K562 (cell line): ENCODE results near the gene KCTD19. TPM values are rescaled to one million over a fixed set of nuclear protein-coding genes. Genes with fewer than 3 reads are reported as not detected.

ENCODE experiments used
- ZBTB40 ChIP-seq, 2 experiments: fragments of 450-650 bp in 1 of 2; sonication (generic) in 1 of 2; formaldehyde crosslinking in 1 of 2; IDR thresholded peaks; 2 replicates each; pipeline versions ENCODE4 v1.7.1 to v1.9.0; 2016 to 2022; ENCODE audit warnings: inconsistent platforms in 1 of 2, mild to moderate bottlenecking in 1 of 2, missing genetic modification reagents in 1 of 2
- polyA plus RNA-seq, 8 experiments: library from polyadenylated mRNA; depleted of rRNA in 4 of 8; stranded (reverse) in 5 of 8; unstranded in 3 of 8; fragments of >200 nt; fragmentation: Nextera tagmentation in 2 of 8; fragmentation: Illumina TruSeq in 1 of 8; extraction: Ambion mirVana in 2 of 8; extraction: Trizol in 1 of 8; gene quantifications; 2 replicates each; pipeline versions ENCODE4 v1.2.1 to v1.2.3, GENCODE V29; 2011 to 2014; ENCODE audit warnings: inconsistent platforms in 1 of 8, missing spikeins in 1 of 8
- total RNA-seq, 7 experiments: library from RNA; depleted of rRNA in 6 of 7; stranded (reverse); fragments of >200 nt in 6 of 7; fragmentation: Illumina TruSeq in 2 of 7; extraction: Trizol in 2 of 7; gene quantifications; 2 replicates each; pipeline versions ENCODE4 v1.2.1 to v1.2.3, GENCODE V29; 2011 to 2021; ENCODE audit warnings: low replicate concordance in 1 of 7

The KCTD19 gene
- total and polyA plus RNA-seq, 9 of the 15 experiments (the other 6 are each of a cell fraction or from before 2014, with no cell fraction given): 0.03 to 0.91 (median 0.22) TPM; not detected in 2

GRCh38 chr16:67240506-67240905 lies 86.0 kb downstream of the KCTD19 start (continued):
- TF ChIP-seq ZBTB40 (IDR thresholded peaks at IDR 0.05) (no peak), ZBTB40 (CRISPR knock-in tag; IDR thresholded peaks at IDR 0.05) (no peak)

Other genes starting within 250 kb of the KCTD19 start
Only the 7 nearest of the 22 such genes appear.
- gene TMEM208, start 99.6 kb downstream of the KCTD19 start, total RNA-seq (2014; rRNA removed): 43.6 and 46.8 TPM in 2 replicates
- gene TMEM208, start 99.6 kb downstream of the KCTD19 start, total RNA-seq (2014; rRNA removed; fragmentation: Illumina TruSeq; extraction: Trizol): 25.2 and 31.8 TPM in 2 replicates
- gene TMEM208, start 99.6 kb downstream of the KCTD19 start, total RNA-seq (2015; rRNA removed; fragmentation: Illumina TruSeq; extraction: Trizol): 33.3 and 37.4 TPM in 2 replicates
- 46.5 and 54.3 TPM in 2 replicates for gene TMEM208, start 99.6 kb downstream of the KCTD19 start, total RNA-seq (2021)
- 55.8 and 67.8 TPM in 2 replicates for gene TMEM208, start 99.6 kb downstream of the KCTD19 start, polyA plus RNA-seq (2011; rRNA removed)
- 54.1 and 61.7 TPM in 2 replicates for gene TMEM208, start 99.6 kb downstream of the KCTD19 start, polyA plus RNA-seq (2014; fragmentation: Illumina TruSeq; extraction: Trizol)
- 100 to 1,000 TPM; 233 to 239 TPM for gene TMEM208, start 99.6 kb downstream of the KCTD19 start, polyA plus RNA-seq (2014; fragmentation: Nextera tagmentation; extraction: Ambion mirVana)
- 64.4 and 72.6 TPM in 2 replicates for gene TMEM208, start 99.6 kb downstream of the KCTD19 start, polyA plus RNA-seq (2014; rRNA removed)
- 47.9 and 57.6 TPM in 2 replicates for gene FHOD1, start 79.3 kb downstream of the KCTD19 start, total RNA-seq (2014; rRNA removed)
- 16.2 and 26.9 TPM in 2 replicates for gene FHOD1, start 79.3 kb downstream of the KCTD19 start, total RNA-seq (2014; rRNA removed; fragmentation: Illumina TruSeq; extraction: Trizol)
- gene FHOD1, start 79.3 kb downstream of the KCTD19 start, total RNA-seq (2015; rRNA removed; fragmentation: Illumina TruSeq; extraction: Trizol): 21.1 and 21.8 TPM in 2 replicates
- gene FHOD1, start 79.3 kb downstream of the KCTD19 start, total RNA-seq (2021): 113 and 126 TPM in 2 replicates
- 32.3 and 65.2 TPM in 2 replicates for gene FHOD1, start 79.3 kb downstream of the KCTD19 start, polyA plus RNA-seq (2011; rRNA removed)
- 48.2 and 49.9 TPM in 2 replicates for gene FHOD1, start 79.3 kb downstream of the KCTD19 start, polyA plus RNA-seq (2014; fragmentation: Illumina TruSeq; extraction: Trizol)
- gene FHOD1, start 79.3 kb downstream of the KCTD19 start, polyA plus RNA-seq (2014; fragmentation: Nextera tagmentation; extraction: Ambion mirVana): 10 to 100 TPM; 18.7 to 19.2 TPM
- gene FHOD1, start 79.3 kb downstream of the KCTD19 start, polyA plus RNA-seq (2014; rRNA removed): 63.0 and 63.7 TPM in 2 replicates
- gene SLC9A5, start 77.8 kb downstream of the KCTD19 start, total RNA-seq (2014; rRNA removed): 1.2 and 1.6 TPM in 2 replicates
- gene SLC9A5, start 77.8 kb downstream of the KCTD19 start, total RNA-seq (2014; rRNA removed; fragmentation: Illumina TruSeq; extraction: Trizol): 0.69 and 0.70 TPM in 2 replicates
- gene SLC9A5, start 77.8 kb downstream of the KCTD19 start, total RNA-seq (2015; rRNA removed; fragmentation: Illumina TruSeq; extraction: Trizol): 0.72 TPM in 2 replicates
- 2.5 and 3.1 TPM in 2 replicates for gene SLC9A5, start 77.8 kb downstream of the KCTD19 start, total RNA-seq (2021)
- 2.6 and 3.4 TPM in 2 replicates for gene SLC9A5, start 77.8 kb downstream of the KCTD19 start, polyA plus RNA-seq (2011; rRNA removed)
- 1.5 and 1.8 TPM in 2 replicates for gene SLC9A5, start 77.8 kb downstream of the KCTD19 start, polyA plus RNA-seq (2014; fragmentation: Illumina TruSeq; extraction: Trizol)
- under 1 TPM; 0.06 to 0.07 TPM for gene SLC9A5, start 77.8 kb downstream of the KCTD19 start, polyA plus RNA-seq (2014; fragmentation: Nextera tagmentation; extraction: Ambion mirVana)
- 2.7 and 2.8 TPM in 2 replicates for gene SLC9A5, start 77.8 kb downstream of the KCTD19 start, polyA plus RNA-seq (2014; rRNA removed)
- 25.2 and 30.8 TPM in 2 replicates for gene PLEKHG4, start 47.2 kb downstream of the KCTD19 start, total RNA-seq (2014; rRNA removed)
- 8.4 and 12.2 TPM in 2 replicates for gene PLEKHG4, start 47.2 kb downstream of the KCTD19 start, total RNA-seq (2014; rRNA removed; fragmentation: Illumina TruSeq; extraction: Trizol)
- 17.1 and 17.9 TPM in 2 replicates for gene PLEKHG4, start 47.2 kb downstream of the KCTD19 start, total RNA-seq (2015; rRNA removed; fragmentation: Illumina TruSeq; extraction: Trizol)
- gene PLEKHG4, start 47.2 kb downstream of the KCTD19 start, total RNA-seq (2021): 32.8 and 35.4 TPM in 2 replicates
- gene PLEKHG4, start 47.2 kb downstream of the KCTD19 start, polyA plus RNA-seq (2011; rRNA removed): 25.3 and 38.6 TPM in 2 replicates
- 14.9 and 23.8 TPM in 2 replicates for gene PLEKHG4, start 47.2 kb downstream of the KCTD19 start, polyA plus RNA-seq (2014; fragmentation: Illumina TruSeq; extraction: Trizol)
- gene PLEKHG4, start 47.2 kb downstream of the KCTD19 start, polyA plus RNA-seq (2014; fragmentation: Nextera tagmentation; extraction: Ambion mirVana): 1 to 10 TPM; 3.7 to 4.7 TPM
- 33.5 and 36.8 TPM in 2 replicates for gene PLEKHG4, start 47.2 kb downstream of the KCTD19 start, polyA plus RNA-seq (2014; rRNA removed)
- 0.09 TPM in 1 of 2 replicates, not detected in the other for gene LRRC36, start 74 bp upstream of the KCTD19 start, total RNA-seq (2014; rRNA removed)
- 0.36 TPM in 1 of 2 replicates, not detected in the other for gene LRRC36, start 74 bp upstream of the KCTD19 start, total RNA-seq (2014; rRNA removed; fragmentation: Illumina TruSeq; extraction: Trizol)
- 0.14 and 0.34 TPM in 2 replicates for gene LRRC36, start 74 bp upstream of the KCTD19 start, total RNA-seq (2015; rRNA removed; fragmentation: Illumina TruSeq; extraction: Trizol)
- 0.11 TPM in 1 of 2 replicates, not detected in the other for gene LRRC36, start 74 bp upstream of the KCTD19 start, total RNA-seq (2021)
- gene LRRC36, start 74 bp upstream of the KCTD19 start, polyA plus RNA-seq (2011; rRNA removed): 0.40 and 0.49 TPM in 2 replicates
- gene LRRC36, start 74 bp upstream of the KCTD19 start, polyA plus RNA-seq (2014; fragmentation: Illumina TruSeq; extraction: Trizol): 0.19 and 0.36 TPM in 2 replicates
- gene LRRC36, start 74 bp upstream of the KCTD19 start, polyA plus RNA-seq (2014; fragmentation: Nextera tagmentation; extraction: Ambion mirVana): under 1 TPM; 0.15 to 0.30 TPM
- 0.13 TPM in 1 of 2 replicates, not detected in the other for gene LRRC36, start 74 bp upstream of the KCTD19 start, polyA plus RNA-seq (2014; rRNA removed)
- gene TPPP3, start 66.8 kb upstream of the KCTD19 start, total RNA-seq (2014; rRNA removed): 0.16 and 0.50 TPM in 2 replicates
- gene TPPP3, start 66.8 kb upstream of the KCTD19 start, total RNA-seq (2014; rRNA removed; fragmentation: Illumina TruSeq; extraction: Trizol): 0.25 TPM in 1 of 2 replicates, not detected in the other
- gene TPPP3, start 66.8 kb upstream of the KCTD19 start, total RNA-seq (2015; rRNA removed; fragmentation: Illumina TruSeq; extraction: Trizol): not detected in 2 replicates
- gene TPPP3, start 66.8 kb upstream of the KCTD19 start, total RNA-seq (2021): 0.38 and 0.44 TPM in 2 replicates
- gene TPPP3, start 66.8 kb upstream of the KCTD19 start, polyA plus RNA-seq (2011; rRNA removed): 0.32 and 0.58 TPM in 2 replicates
- 0.36 and 0.66 TPM in 2 replicates for gene TPPP3, start 66.8 kb upstream of the KCTD19 start, polyA plus RNA-seq (2014; fragmentation: Illumina TruSeq; extraction: Trizol)
- under 1 TPM in 1 of 2 experiments, not detected in 1; 0.13 TPM for gene TPPP3, start 66.8 kb upstream of the KCTD19 start, polyA plus RNA-seq (2014; fragmentation: Nextera tagmentation; extraction: Ambion mirVana)
- gene TPPP3, start 66.8 kb upstream of the KCTD19 start, polyA plus RNA-seq (2014; rRNA removed): 0.50 and 0.92 TPM in 2 replicates
- gene ZDHHC1, start 89.7 kb upstream of the KCTD19 start, total RNA-seq (2014; rRNA removed): 0.24 and 0.77 TPM in 2 replicates
- not detected in 2 replicates for gene ZDHHC1, start 89.7 kb upstream of the KCTD19 start, total RNA-seq (2014; rRNA removed; fragmentation: Illumina TruSeq; extraction: Trizol)
- 0.36 TPM in 1 of 2 replicates, not detected in the other for gene ZDHHC1, start 89.7 kb upstream of the KCTD19 start, total RNA-seq (2015; rRNA removed; fragmentation: Illumina TruSeq; extraction: Trizol)
- 0.16 TPM in 1 of 2 replicates, not detected in the other for gene ZDHHC1, start 89.7 kb upstream of the KCTD19 start, total RNA-seq (2021)
- gene ZDHHC1, start 89.7 kb upstream of the KCTD19 start, polyA plus RNA-seq (2011; rRNA removed): 0.06 and 0.07 TPM in 2 replicates
- gene ZDHHC1, start 89.7 kb upstream of the KCTD19 start, polyA plus RNA-seq (2014; fragmentation: Illumina TruSeq; extraction: Trizol): not detected in 2 replicates
- gene ZDHHC1, start 89.7 kb upstream of the KCTD19 start, polyA plus RNA-seq (2014; fragmentation: Nextera tagmentation; extraction: Ambion mirVana): not detected
- 0.25 TPM in 1 of 2 replicates, not detected in the other for gene ZDHHC1, start 89.7 kb upstream of the KCTD19 start, polyA plus RNA-seq (2014; rRNA removed)